DOHH2 (cell line): ENCODE results near the gene KIAA1191.

Experiments used
- EZH2phosphoT487 ChIP-seq: fragments of 200-600 bp; sonication (generic); IDR thresholded peaks from 2 replicates; pipeline ENCODE4 v1.6.1; 2017; ENCODE audit warnings: borderline replicate concordance, mild to moderate bottlenecking, antibody characterized with exemption, low read length, moderate library complexity, mixed read lengths
- TF ChIP-seq, protein P1 (sequence below): fragments of 200-600 bp; sonication (generic); IDR thresholded peaks from one replicate; pipeline ENCODE4 v1.5.1; 2014; ENCODE audit warnings: antibody characterized with exemption, mild to moderate bottlenecking, low read depth, low read length; ENCODE audit not compliant: poor library complexity, severe bottlenecking

DNA sequence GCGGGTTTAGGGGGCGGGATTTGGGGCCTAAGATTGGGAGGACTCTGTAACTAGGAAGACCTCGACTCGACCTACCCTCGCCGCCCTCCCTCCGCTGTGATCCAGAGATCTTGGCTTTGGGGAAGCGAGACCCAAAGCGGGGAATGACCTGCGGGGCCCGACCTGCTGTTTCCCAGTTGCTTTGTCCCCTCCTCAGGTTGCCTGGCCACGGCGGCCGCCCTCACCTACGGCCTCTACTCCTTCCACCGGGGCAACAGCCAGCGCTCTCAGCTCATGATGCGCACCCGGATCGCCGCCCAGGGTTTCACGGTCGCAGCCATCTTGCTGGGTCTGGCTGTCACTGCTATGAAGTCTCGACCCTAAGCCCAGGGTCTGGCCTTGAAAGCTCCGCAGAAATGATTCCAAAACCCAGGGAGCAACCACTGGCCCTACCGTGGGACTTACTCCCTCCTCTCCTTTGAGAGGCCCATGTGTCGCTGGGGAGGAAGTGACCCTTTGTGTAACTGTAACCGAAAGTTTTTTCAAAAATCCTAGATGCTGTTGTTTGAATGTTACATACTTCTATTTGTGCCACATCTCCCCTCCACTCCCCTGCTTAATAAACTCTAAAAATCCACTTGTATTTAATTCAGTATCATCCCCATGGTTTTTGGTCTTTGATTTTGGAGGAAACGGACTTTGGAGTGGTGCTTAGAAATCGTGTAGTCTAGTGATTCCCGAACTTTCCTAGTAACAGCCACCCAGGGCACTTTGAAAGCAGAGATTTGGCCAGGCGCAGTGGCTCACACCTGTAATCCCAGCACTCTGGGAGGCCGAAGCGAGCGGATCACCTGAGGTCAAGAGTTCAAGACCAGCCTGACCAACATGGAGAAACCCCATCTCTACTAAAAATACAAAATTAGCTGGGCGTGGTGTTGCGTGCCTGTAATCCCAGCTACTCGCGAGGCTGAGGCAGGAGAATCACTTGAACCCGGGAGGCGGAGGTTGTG is 27.9 kb upstream of the KIAA1191 start:
- TF ChIP-seq, protein P1, sequence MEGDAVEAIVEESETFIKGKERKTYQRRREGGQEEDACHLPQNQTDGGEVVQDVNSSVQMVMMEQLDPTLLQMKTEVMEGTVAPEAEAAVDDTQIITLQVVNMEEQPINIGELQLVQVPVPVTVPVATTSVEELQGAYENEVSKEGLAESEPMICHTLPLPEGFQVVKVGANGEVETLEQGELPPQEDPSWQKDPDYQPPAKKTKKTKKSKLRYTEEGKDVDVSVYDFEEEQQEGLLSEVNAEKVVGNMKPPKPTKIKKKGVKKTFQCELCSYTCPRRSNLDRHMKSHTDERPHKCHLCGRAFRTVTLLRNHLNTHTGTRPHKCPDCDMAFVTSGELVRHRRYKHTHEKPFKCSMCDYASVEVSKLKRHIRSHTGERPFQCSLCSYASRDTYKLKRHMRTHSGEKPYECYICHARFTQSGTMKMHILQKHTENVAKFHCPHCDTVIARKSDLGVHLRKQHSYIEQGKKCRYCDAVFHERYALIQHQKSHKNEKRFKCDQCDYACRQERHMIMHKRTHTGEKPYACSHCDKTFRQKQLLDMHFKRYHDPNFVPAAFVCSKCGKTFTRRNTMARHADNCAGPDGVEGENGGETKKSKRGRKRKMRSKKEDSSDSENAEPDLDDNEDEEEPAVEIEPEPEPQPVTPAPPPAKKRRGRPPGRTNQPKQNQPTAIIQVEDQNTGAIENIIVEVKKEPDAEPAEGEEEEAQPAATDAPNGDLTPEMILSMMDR, result no peak
- no peak for TF ChIP-seq EZH2phosphoT487
